Uterus (tissue), 4 donors: ENCODE results near the gene RBMS3. TPM values are rescaled to one million over a fixed set of nuclear protein-coding genes. Genes with fewer than 3 reads are reported as not detected.

Experiments used
- DNase-seq, 2 donors: peaks; one replicate each; pipeline ENCODE4 v3.0.0-alpha.2; 2019 to 2020
- H3K27ac ChIP-seq, 2 donors: fragments of 200-600 bp; sonication (generic); 1 replicate in 1 of 2; 2 replicates in 1 of 2; pipeline ENCODE4 v1.5.1; 2016 to 2018
- H3K27me3 ChIP-seq, 2 donors: fragments of 200-600 bp; sonication (generic); one replicate each; pipeline ENCODE4 v1.5.1; 2018 to 2019; ENCODE audit warnings: control low read depth in 1 of 2
- H3K36me3 ChIP-seq, 2 donors: fragments of 200-600 bp; sonication (generic); one replicate each; pipeline ENCODE4 v1.5.1; 2019; ENCODE audit warnings: control low read depth in 1 of 2
- H3K4me1 ChIP-seq, 2 donors: fragments of 200-600 bp; sonication (generic); one replicate each; pipeline ENCODE4 v1.5.1; 2018 to 2019; ENCODE audit warnings: control low read depth in 1 of 2
- H3K4me3 ChIP-seq, 2 donors: fragments of 200-600 bp; sonication (generic); 1 replicate in 1 of 2; 2 replicates in 1 of 2; pipeline ENCODE4 v1.5.1; 2018 to 2019; ENCODE audit warnings: mild to moderate bottlenecking in 1 of 2
- H3K9me3 ChIP-seq, 2 donors: fragments of 200-600 bp; sonication (generic); one replicate each; pipeline ENCODE4 v1.5.1; 2019; ENCODE audit warnings: control low read depth in 1 of 2
- CTCF ChIP-seq, 4 experiments: fragments of 200-600 bp in 2 of 4; fragments of 450-650 bp in 2 of 4; sonication (generic) in 2 of 4; IDR thresholded peaks; one replicate each; pipeline ENCODE4 v1.5.1; 2016 to 2019; ENCODE audit warnings: antibody characterized with exemption in 4 of 4, mild to moderate bottlenecking in 2 of 4, moderate library complexity in 1 of 4
- POLR2A ChIP-seq, 2 donors: fragments of 450-650 bp; IDR thresholded peaks; one replicate each; pipeline ENCODE4 v1.6.1; 2016; ENCODE audit warnings: antibody characterized with exemption in 2 of 2, mild to moderate bottlenecking in 1 of 2, moderate library complexity in 1 of 2
- intact Hi-C: fragments of 100-400 bp; cut with DNase I; formaldehyde crosslinking; loops from one replicate; pipeline ENCODE4 v1.15.1; 2023; ENCODE audit warnings: low total_unique reads
- total RNA-seq, 4 donors: library from RNA; depleted of rRNA in 3 of 4; stranded (reverse); fragments of >200 nt in 3 of 4; gene quantifications; one replicate each; pipeline versions ENCODE4 v1.1.0 to v1.2.4, GENCODE V29; 2014 to 2023
- donor health status: DM: yes; HTN: yes; CAD: no.

The RBMS3 gene
- total RNA-seq, 4 donors from 2014 or later, result 45.9 to 113 (median 75.4) TPM

- no peak for DNase-seq
- Histone ChIP-seq H3K27ac (no peak overlapping the region), H3K27me3 (no peaks in the 10 kb centered on the region), H3K4me3 (no peak overlapping the region), H3K36me3 (no peaks in the 10 kb centered on the region), H3K9me3 (no peaks in the 10 kb centered on the region), H3K4me1 (no peaks in the 10 kb centered on the region)
- intact Hi-C loops, result no loop called here
- TF ChIP-seq CTCF (IDR thresholded peaks at IDR 0.05), result no peak
- TF ChIP-seq POLR2A (IDR thresholded peaks at IDR 0.05), result no peak
Measured at GRCh38 chr3:29772436-29772835, 491.6 kb downstream of the RBMS3 start.

DNA sequence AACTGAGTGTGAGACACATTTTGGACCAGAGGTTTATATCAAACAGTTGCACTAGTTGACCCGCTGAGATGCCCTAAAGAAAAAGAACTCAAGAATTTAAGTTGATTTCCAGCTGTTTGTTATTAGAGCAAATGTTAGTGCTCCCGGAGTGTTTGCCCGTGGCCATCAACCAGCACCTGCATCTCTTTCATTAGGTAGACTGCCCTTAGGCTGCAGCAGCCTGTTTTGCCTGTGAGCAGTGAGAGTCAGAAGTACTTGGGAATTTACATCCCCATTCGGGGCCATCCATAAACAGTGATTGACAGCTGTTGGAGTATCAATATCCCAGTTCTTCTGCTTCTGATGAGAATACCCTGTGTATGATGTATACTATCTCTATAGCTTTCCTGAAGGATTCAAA, 492.6 kb downstream of the RBMS3 start:
- no peaks in the 10 kb centered on the region for H3K36me3 ChIP-seq
- no peak overlapping the region for H3K27ac ChIP-seq
- H3K27me3 ChIP-seq, result no peaks in the 10 kb centered on the region
- DNase-seq, result no peak
- TF ChIP-seq CTCF (IDR thresholded peaks at IDR 0.05) (no peak), POLR2A (IDR thresholded peaks at IDR 0.05) (no peak)
- H3K4me3 ChIP-seq, result no peak overlapping the region
- intact Hi-C loops, result no loop called here
- H3K4me1 ChIP-seq, result no peaks in the 10 kb centered on the region
- H3K9me3 ChIP-seq, result no peaks in the 10 kb centered on the region

- Histone ChIP-seq H3K4me1 (no peaks in the 10 kb centered on the region), H3K27ac (no peak overlapping the region), H3K36me3 (no peaks in the 10 kb centered on the region), H3K27me3 (no peaks in the 10 kb centered on the region), H3K4me3 (no peak overlapping the region), H3K9me3 (no peaks in the 10 kb centered on the region)
- DNase-seq, result no peak
- TF ChIP-seq CTCF (IDR thresholded peaks at IDR 0.05) (no peak), POLR2A (IDR thresholded peaks at IDR 0.05) (no peak)
- intact Hi-C loops, result no loop called here
Measured at GRCh38 chr3:29775340-29775739, 494.5 kb downstream of the RBMS3 start.

GRCh38 chr3:29777869-29778268, 497.0 kb downstream of the RBMS3 start:
- no peaks in the 10 kb centered on the region for H3K27me3 ChIP-seq
- no peak overlapping the region for H3K4me3 ChIP-seq
- H3K9me3 ChIP-seq, result peaks cover 0 to 3% of the 10 kb centered on the region in 2 donors
- no peaks in the 10 kb centered on the region for H3K4me1 ChIP-seq
- intact Hi-C loops, result no loop called here
- no peak overlapping the region for H3K27ac ChIP-seq
- TF ChIP-seq CTCF (IDR thresholded peaks at IDR 0.05) (no peak), POLR2A (IDR thresholded peaks at IDR 0.05) (no peak)
- DNase-seq, result no peak
- no peaks in the 10 kb centered on the region for H3K36me3 ChIP-seq

DNA sequence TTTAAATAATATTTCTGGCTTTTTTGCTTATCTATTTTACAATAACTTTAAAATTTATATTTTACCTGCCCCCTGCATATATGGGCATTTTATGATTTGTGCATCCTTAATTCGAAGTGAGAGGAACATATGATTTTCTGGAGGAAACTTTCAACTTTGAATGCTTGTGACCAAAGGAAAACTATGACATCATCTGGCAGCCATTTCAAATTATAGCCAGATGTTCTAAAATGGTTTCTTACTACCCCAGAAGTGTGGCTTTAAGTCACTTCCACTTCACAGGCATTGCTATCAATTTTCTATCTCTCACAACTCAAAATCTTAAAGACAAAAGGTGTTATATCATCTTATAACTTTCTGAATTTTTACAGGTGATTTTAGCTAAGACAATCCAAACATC, 508.8 kb downstream of the RBMS3 start:
- intact Hi-C loops, result no loop called here
- Histone ChIP-seq H3K9me3 (no peaks in the 10 kb centered on the region), H3K4me1 (no peaks in the 10 kb centered on the region), H3K4me3 (no peak overlapping the region), H3K27ac (no peak overlapping the region), H3K36me3 (no peaks in the 10 kb centered on the region), H3K27me3 (no peaks in the 10 kb centered on the region)
- no peak for TF ChIP-seq CTCF (IDR thresholded peaks at IDR 0.05)
- no peak for TF ChIP-seq POLR2A (IDR thresholded peaks at IDR 0.05)
- DNase-seq, result no peak
